RWPE2 (cell line): ENCODE measurements around the gene NSMCE1.
A peak's percentile ranks its signal among the peaks of the same experiment; 100 is the strongest.

Experiments
- ATAC-seq: fragments of 200-7000 bp; cut with Tn5 transposase; 3 replicates; pipeline ENCODE4 v1.9.1; 2021; ENCODE audit warnings: low read depth
- DNase-seq: peaks from one replicate; pipeline ENCODE4 v3.0.0-alpha.2; 2020; ENCODE audit warnings: low spot score
- H3K27ac ChIP-seq: fragments of 450-650 bp; 2 replicates; pipeline ENCODE4 v1.5.1; 2017; ENCODE audit warnings: mild to moderate bottlenecking; ENCODE audit not compliant: poor library complexity, severe bottlenecking
- H3K27me3 ChIP-seq: fragments of 250-450 bp; sonication (Bioruptor Pico); 2 replicates; pipeline ENCODE4 v1.5.1; 2021; ENCODE audit warnings: mild to moderate bottlenecking, moderate library complexity; ENCODE audit not compliant: insufficient read depth, poor library complexity, severe bottlenecking
- H3K36me3 ChIP-seq: fragments of 250-450 bp; sonication (Bioruptor Pico); 2 replicates; pipeline ENCODE4 v1.5.1; 2020; ENCODE audit warnings: low read depth, mild to moderate bottlenecking, moderate library complexity
- H3K4me1 ChIP-seq: fragments of 250-450 bp; sonication (Bioruptor Pico); 2 replicates; pipeline ENCODE4 v1.5.1; 2021; ENCODE audit warnings: mild to moderate bottlenecking, moderate library complexity; ENCODE audit not compliant: insufficient read depth, poor library complexity, severe bottlenecking
- H3K4me3 ChIP-seq: fragments of 250-450 bp; sonication (Bioruptor Pico); 2 replicates; pipeline ENCODE4 v1.5.1; 2021; ENCODE audit warnings: mild to moderate bottlenecking, moderate library complexity; ENCODE audit not compliant: severe bottlenecking
- H3K9me3 ChIP-seq: fragments of 250-450 bp; sonication (Bioruptor Pico); 2 replicates; pipeline ENCODE4 v1.5.1; 2021; ENCODE audit warnings: mild to moderate bottlenecking, moderate library complexity; ENCODE audit not compliant: severe bottlenecking
- TF ChIP-seq, protein P1 (sequence below): fragments of 450-650 bp; IDR thresholded peaks from one replicate; pipeline ENCODE4 v1.5.1; 2017; ENCODE audit warnings: mild to moderate bottlenecking, moderate library complexity; ENCODE audit not compliant: poor library complexity, severe bottlenecking

Gene NSMCE1

DNA sequence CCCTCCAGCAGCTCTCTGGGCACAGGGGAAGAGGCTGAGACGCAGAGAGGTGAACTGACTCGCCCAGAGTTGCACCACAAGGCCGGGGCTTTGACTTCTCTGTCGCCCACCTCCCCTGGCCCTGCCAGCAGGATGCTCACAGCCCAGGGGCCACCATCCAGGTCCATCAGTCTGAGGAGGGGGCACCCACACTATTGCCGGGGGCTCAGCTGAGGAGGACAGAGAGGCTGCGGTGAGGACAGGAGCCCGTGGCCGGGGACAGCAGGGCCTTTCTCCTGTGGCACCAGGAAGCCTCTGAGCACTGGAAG is 32.7 kb downstream of the NSMCE1 start:
- ATAC-seq (no peak), DNase-seq (peak; percentile 52)
- no peak overlapping the region for H3K27ac ChIP-seq
- no peaks in the 10 kb centered on the region for H3K27me3 ChIP-seq
- H3K36me3 ChIP-seq: peaks cover 33% of the 10 kb centered on the region
- no peaks in the 10 kb centered on the region for H3K9me3 ChIP-seq
- peaks cover 6% of the 10 kb centered on the region for H3K4me1 ChIP-seq
- H3K4me3 ChIP-seq: no peak overlapping the region
- TF ChIP-seq, protein P1, sequence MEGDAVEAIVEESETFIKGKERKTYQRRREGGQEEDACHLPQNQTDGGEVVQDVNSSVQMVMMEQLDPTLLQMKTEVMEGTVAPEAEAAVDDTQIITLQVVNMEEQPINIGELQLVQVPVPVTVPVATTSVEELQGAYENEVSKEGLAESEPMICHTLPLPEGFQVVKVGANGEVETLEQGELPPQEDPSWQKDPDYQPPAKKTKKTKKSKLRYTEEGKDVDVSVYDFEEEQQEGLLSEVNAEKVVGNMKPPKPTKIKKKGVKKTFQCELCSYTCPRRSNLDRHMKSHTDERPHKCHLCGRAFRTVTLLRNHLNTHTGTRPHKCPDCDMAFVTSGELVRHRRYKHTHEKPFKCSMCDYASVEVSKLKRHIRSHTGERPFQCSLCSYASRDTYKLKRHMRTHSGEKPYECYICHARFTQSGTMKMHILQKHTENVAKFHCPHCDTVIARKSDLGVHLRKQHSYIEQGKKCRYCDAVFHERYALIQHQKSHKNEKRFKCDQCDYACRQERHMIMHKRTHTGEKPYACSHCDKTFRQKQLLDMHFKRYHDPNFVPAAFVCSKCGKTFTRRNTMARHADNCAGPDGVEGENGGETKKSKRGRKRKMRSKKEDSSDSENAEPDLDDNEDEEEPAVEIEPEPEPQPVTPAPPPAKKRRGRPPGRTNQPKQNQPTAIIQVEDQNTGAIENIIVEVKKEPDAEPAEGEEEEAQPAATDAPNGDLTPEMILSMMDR: no peak

DNA sequence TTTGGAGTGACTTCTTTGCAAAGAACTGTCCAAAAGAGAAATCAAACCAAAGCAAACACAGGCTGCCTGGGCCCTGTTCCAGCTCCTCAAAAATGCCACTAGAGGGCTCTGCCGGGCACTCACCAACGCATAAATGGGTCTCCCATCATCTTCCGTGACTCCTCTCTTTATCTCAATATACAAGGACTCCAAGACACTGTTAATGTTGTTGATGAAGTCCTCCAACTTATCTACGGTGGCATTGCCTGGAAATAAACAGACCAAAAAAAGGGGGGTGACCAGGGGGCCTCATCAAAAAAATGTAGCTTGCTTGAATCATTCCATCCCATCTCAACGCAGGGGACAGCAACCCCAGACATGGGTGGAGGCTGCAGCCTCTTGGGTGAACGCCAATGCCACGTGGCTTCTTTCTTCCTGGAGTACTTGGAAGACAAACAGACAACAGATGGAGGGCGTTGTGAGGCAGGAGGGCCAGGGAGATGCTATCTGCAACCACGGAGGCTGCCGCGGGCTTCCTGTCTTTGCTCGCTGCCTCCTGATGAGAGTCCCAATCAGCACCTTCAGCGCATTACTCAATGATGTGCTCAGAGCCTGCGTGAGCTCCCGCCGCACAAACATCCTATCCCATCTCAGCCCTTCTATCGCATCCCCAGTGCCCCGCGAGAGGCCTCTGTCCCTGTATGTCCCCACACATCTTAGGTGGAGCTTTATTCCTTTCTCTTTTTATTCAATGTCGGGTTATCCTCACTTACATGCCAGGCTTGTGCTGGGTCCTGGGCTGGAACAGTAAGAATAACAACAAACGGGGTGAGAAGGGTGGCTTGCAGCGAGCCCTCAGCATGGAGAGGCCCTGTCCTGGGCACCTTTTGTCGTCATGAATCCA is 33.3 kb downstream of the NSMCE1 start:
- H3K4me1 ChIP-seq: peaks cover 6% of the 10 kb centered on the region
- ATAC-seq: peak; percentile 85
- TF ChIP-seq, protein P1: peak; percentile 94
- peaks cover 37% of the 10 kb centered on the region for H3K36me3 ChIP-seq
- H3K4me3 ChIP-seq: no peak overlapping the region
- H3K27ac ChIP-seq: no peak overlapping the region
- H3K27me3 ChIP-seq: no peaks in the 10 kb centered on the region
- DNase-seq: peak; percentile 48
- H3K9me3 ChIP-seq: no peaks in the 10 kb centered on the region

DNA sequence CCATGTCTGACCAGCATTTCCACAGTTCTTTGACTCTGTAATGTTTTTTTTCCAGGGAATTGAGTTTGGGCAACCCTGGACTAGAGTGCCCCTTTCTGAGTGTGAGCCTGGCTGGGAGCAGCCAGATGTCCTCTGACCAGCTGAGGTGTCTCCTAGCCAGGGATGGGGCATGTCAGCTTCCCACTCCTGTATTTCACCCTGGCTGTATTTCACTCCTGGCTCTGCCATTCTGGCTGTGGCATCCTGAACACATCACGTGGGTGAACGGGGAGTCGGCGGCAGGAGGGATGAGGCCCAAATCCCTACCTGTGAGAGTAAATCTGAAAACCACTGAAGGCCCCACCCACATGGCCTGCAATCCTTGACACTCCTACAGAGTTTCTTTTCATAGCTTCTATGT is 34.0 kb downstream of the NSMCE1 start:
- H3K9me3 ChIP-seq: no peaks in the 10 kb centered on the region
- H3K27me3 ChIP-seq: no peaks in the 10 kb centered on the region
- ATAC-seq (no peak), DNase-seq (no peak)
- H3K4me3 ChIP-seq: no peak overlapping the region
- TF ChIP-seq, protein P1: no peak
- peaks cover 6% of the 10 kb centered on the region for H3K4me1 ChIP-seq
- H3K27ac ChIP-seq: no peak overlapping the region
- H3K36me3 ChIP-seq: peaks cover 37% of the 10 kb centered on the region

DNA sequence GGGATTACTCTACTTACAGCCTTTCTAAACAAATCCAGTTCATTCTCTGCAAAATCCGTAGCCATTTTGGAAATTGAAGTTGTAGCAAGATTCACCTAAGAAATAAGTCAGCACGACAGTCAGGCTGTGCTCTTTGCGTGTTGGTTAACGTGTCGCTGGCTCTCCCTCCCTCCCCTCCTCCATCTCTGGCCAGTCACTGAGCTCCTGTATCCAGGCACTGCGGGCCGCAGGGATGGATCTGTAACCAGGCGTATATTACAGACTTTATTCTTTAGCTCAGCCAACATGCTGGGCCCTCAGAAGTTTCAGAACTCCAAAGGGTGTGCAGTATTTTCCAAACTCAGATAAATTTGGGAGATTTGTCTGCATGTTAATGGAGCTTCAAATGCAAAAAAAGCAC is 34.4 kb downstream of the NSMCE1 start:
- no peak for DNase-seq
- Histone ChIP-seq H3K27me3 (no peaks in the 10 kb centered on the region), H3K4me1 (peaks cover 6% of the 10 kb centered on the region), H3K9me3 (no peaks in the 10 kb centered on the region), H3K4me3 (no peak overlapping the region), H3K27ac (no peak overlapping the region), H3K36me3 (peaks cover 37% of the 10 kb centered on the region)
- no peak for ATAC-seq
- TF ChIP-seq, protein P1: no peak

DNA sequence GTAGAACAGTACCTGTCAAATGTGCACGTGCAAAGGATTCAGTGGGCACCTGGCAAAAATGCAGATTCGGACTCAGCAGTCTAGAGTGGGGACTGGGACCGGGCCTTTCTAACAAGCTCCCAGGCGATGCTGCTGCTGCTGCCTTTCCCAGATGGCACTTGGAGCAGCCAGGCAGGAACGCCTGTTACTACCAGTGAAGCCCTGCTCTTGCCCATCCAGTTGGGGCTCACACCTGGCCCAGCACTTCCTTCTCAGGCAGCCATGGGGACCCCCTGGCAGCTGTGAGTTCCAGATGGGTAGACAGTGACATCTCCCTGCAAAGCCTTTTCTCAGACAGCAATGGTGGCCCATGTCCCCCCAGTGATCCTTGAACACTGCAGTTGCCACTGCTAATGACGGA is 34.8 kb downstream of the NSMCE1 start:
- no peak for ATAC-seq
- DNase-seq: no peak
- Histone ChIP-seq H3K9me3 (no peaks in the 10 kb centered on the region), H3K4me3 (no peak overlapping the region), H3K36me3 (peaks cover 37% of the 10 kb centered on the region), H3K27me3 (no peaks in the 10 kb centered on the region), H3K4me1 (peaks cover 6% of the 10 kb centered on the region), H3K27ac (no peak overlapping the region)
- TF ChIP-seq, protein P1: no peak
